Smooth muscle cell of trachea (primary cell): ENCODE measurements around the gene TMEM128. TPM values are rescaled to one million over a fixed set of nuclear protein-coding genes. Genes with fewer than 3 reads are reported as not detected.

Experiments
- total RNA-seq: library from RNA; depleted of rRNA; stranded (reverse); fragments of >200 nt; gene quantifications from 2 replicates; pipeline ENCODE4 v1.2.1, GENCODE V29; 2014

TMEM128 gene, protein sequence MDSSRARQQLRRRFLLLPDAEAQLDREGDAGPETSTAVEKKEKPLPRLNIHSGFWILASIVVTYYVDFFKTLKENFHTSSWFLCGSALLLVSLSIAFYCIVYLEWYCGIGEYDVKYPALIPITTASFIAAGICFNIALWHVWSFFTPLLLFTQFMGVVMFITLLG
- total RNA-seq: 17.9 and 24.6 TPM in 2 replicates

DNA sequence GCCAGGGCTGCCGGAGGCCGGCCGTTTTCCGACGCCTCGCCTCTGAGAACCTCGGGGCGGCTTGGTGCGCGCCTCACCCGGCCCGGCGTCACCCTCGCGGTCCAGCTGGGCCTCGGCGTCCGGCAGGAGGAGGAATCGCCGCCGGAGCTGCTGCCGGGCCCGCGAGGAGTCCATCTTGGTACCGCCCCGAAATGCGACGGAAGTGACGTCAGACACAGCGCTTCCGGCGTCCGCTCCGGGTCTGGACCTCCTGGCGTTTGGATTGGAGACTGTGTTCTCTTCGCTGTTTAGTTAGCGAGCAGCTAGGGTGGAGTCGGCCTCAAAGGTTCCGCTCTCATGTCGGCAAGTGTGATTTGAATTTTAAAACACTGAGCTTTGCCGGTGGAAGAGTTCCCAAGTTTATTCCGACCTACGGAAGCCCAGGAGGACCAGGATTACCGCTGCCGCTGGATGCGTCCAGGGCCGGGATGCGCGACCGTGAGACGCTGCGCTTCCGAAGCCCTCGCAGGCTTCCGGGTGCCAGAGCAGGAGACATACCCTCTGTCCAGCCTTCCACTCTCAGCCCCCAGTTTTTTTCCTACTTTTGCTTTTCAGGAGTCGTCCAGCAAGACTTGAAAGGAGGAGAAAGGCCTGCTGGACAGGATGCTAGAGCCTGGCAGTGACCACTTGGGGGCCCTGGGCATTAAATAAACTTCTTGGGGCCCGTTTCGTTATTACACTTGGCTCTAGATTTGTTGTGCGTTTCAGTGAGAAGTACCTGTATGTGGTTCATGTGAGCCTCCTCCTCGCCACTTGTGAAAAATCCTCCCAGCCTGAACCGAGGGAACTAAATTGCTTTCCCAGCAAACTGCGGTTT is at the start of gene TMEM128:
Gene TMEM128, minus strand, starts transcription at position 195 of the 856 bp plus-strand sequence. Its CDS starts 21 bp downstream, at position 174.

DNA sequence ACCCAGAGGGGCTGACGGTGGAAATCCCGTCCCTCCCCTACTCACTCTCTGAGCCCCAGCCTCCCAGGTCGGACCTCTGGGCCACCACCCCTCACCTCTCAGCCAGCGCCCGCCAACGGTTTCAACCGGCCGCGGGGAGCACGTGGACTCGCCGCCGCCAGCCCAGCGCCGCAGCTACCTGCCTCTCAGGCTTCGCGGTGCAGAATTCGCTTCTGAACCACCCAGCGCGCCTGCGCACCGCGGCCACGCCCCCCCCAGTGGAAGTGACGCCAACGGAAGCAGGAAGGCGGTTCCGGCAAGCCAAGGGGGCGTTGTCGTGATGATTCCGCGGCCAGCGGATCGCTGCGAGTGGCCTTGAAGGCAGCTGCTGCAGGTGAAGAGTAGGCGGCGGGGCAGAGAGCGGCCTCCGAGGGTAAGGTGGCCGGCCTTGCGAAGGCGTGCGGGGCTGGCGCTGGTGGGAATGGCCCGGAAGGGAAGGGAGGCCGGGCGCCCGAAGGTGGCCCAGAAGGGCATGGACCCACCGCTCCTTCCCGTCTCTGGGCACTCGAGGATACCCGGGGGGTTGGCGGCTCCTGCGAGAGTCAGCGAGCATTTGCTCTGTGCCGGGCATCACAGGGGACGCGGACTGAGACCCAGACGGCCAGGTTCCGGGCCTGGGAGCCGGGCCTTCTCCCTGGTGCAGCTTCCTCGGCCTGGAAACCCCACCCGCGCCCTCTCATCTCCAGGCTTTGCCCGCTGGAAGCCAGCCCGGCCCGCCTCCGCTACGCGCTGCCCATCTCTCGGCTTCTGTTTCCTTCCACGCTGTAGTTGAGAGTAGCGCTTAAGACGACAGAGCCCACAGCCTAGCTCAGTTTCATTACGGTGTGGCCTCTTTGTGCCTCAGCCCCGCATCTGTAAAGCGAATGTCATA is 42.2 kb upstream of the TMEM128 start, which contains the start of the genes LYAR and ZBTB49:
Gene LYAR, minus strand, starts transcription at position 214 of the 910 bp plus-strand sequence. CDS start 6,412 bp downstream, outside the sequence.
Gene ZBTB49, plus strand, starts transcription at position 311 of the 910 bp plus-strand sequence. CDS start 9,695 bp downstream, outside the sequence.

DNA sequence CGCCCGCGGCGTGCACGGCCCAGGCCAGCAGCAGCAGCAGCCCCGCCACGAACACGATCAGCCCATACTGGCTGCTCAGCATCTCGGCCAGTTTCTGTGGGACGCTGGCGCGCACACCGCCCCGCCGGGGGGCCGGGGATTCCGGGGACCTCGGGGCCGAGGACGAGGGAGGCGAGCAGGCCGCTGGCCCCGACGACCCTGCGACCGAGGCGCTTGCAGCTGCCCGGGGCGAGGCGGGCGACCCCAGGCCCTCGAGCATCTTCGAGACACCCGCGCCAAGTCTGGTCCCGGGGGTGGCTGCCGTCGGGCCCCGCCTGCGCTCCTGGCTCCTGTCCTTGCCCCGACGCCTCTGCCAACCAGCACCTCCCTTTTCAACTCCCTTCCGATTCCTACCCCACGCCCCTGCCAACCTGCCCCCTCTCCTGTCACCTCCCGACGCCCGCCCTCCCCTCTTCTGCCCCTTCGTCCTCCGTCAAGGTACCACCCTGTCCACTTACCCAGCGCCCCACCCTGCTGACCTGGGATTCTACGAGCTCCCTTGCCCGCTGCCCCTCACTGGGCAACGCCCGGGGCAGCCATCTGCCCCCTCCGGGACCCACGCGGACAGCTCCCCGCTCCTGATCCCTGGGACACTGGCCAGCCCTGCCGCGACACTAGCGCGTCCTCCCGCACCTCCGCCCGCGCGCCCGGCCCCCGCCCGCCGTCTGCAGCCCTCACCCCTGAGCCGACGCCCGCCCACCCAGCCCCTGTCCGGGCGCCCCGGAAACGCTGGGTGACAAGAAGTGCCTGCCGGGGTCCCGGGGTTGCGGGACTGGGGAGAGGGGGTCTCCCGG is 21.2 kb downstream of the TMEM128 start, which contains the start of gene OTOP1:
Gene OTOP1, minus strand, starts transcription at position 324 of the 833 bp plus-strand sequence. Its CDS starts 65 bp downstream, at position 259.

Other genes starting within 250 kb of the TMEM128 start
- gene OTOP1, start 21.3 kb downstream of the TMEM128 start, total RNA-seq: not detected in 2 replicates
- gene LYAR, start 41.9 kb upstream of the TMEM128 start, total RNA-seq: 5.3 and 10.6 TPM in 2 replicates
- gene ZBTB49, start 42.0 kb upstream of the TMEM128 start, total RNA-seq: 2.6 and 2.9 TPM in 2 replicates
- gene NSG1, start 138.9 kb upstream of the TMEM128 start, total RNA-seq: 0.58 and 1.5 TPM in 2 replicates